SK-N-SH treated with all-trans-retinoic acid at 6 μM for 48 hours (cell line): ENCODE data around the gene AQP12A.

Experiments
- ATAC-seq: fragments of 200-7000 bp; cut with Tn5 transposase; 3 replicates; pipeline ENCODE4 v1.9.1; 2020; ENCODE audit warnings: mild to moderate bottlenecking, moderate library complexity
- ARNTL ChIP-seq: fragments of 450-650 bp; formaldehyde crosslinking; IDR thresholded peaks from 2 replicates; pipeline ENCODE4 v1.5.0; 2020; ENCODE audit warnings: low read depth, mild to moderate bottlenecking, moderate library complexity, borderline replicate concordance
- CREB5 ChIP-seq: fragments of 250-450 bp; sonication (Bioruptor Pico); IDR thresholded peaks from 2 replicates; pipeline ENCODE4 v1.5.1; 2020; ENCODE audit warnings: low read depth, mild to moderate bottlenecking, moderate library complexity
- CSDC2 ChIP-seq: fragments of 250-450 bp; sonication (Bioruptor Pico); IDR thresholded peaks from 2 replicates; pipeline ENCODE4 v1.5.0; 2020; ENCODE audit warnings: mild to moderate bottlenecking, moderate library complexity
- CSRNP3 ChIP-seq: fragments of 250-450 bp; sonication (Bioruptor Pico); IDR thresholded peaks from 2 replicates; pipeline ENCODE4 v1.5.1; 2021; ENCODE audit warnings: mild to moderate bottlenecking, moderate library complexity
- ESRRG ChIP-seq: fragments of 250-450 bp; sonication (Bioruptor Pico); IDR thresholded peaks from 2 replicates; pipeline ENCODE4 v1.6.1; 2021; ENCODE audit warnings: mild to moderate bottlenecking
- GLIS3 ChIP-seq: fragments of 250-450 bp; sonication (Bioruptor Pico); IDR thresholded peaks from 2 replicates; pipeline ENCODE4 v1.5.0; 2020; ENCODE audit warnings: mild to moderate bottlenecking, moderate library complexity
- POU6F1 ChIP-seq: fragments of 250-450 bp; sonication (Bioruptor Pico); IDR thresholded peaks from 2 replicates; pipeline ENCODE4 v1.8.0; 2021; ENCODE audit warnings: low read depth, mild to moderate bottlenecking, moderate library complexity, borderline replicate concordance
- PPARA ChIP-seq: fragments of 250-450 bp; sonication (Bioruptor Pico); IDR thresholded peaks from 2 replicates; pipeline ENCODE4 v1.5.0; 2020; ENCODE audit warnings: mild to moderate bottlenecking, borderline replicate concordance
- TSHZ2 ChIP-seq: fragments of 250-450 bp; sonication (Bioruptor Pico); IDR thresholded peaks from 2 replicates; pipeline ENCODE4 v1.5.0; 2020; ENCODE audit warnings: mild to moderate bottlenecking, moderate library complexity
- ZFP3 ChIP-seq: fragments of 250-450 bp; sonication (Bioruptor Pico); IDR thresholded peaks from 2 replicates; pipeline ENCODE4 v1.5.0; 2020; ENCODE audit warnings: mild to moderate bottlenecking, moderate library complexity
- ZNF70 ChIP-seq: fragments of 450-650 bp; formaldehyde crosslinking; IDR thresholded peaks from 2 replicates; pipeline ENCODE4 v1.5.0; 2020; ENCODE audit warnings: mild to moderate bottlenecking, moderate library complexity
- ZNF8 ChIP-seq: fragments of 450-650 bp; formaldehyde crosslinking; IDR thresholded peaks from 2 replicates; pipeline ENCODE4 v1.5.0; 2020; ENCODE audit warnings: mild to moderate bottlenecking, moderate library complexity

Gene AQP12A

GRCh38 chr2:240685771-240686371 is 5.8 kb upstream of the AQP12A start:
- TF ChIP-seq CSRNP3 (CRISPR knock-in tag) (no peak), GLIS3 (no peak), CSDC2 (CRISPR knock-in tag) (no peak), ESRRG (no peak), ZNF70 (no peak), ZFP3 (CRISPR knock-in tag) (no peak), POU6F1 (CRISPR knock-in tag) (no peak)

GRCh38 chr2:240686460-240686859 is 5.2 kb upstream of the AQP12A start:
- no peak for ATAC-seq
- TF ChIP-seq TSHZ2 (CRISPR knock-in tag) = no peak
- no peak for TF ChIP-seq CREB5 (CRISPR knock-in tag)
- TF ChIP-seq PPARA = no peak
- no peak for TF ChIP-seq CSRNP3 (CRISPR knock-in tag)
- no peak for TF ChIP-seq ARNTL (CRISPR knock-in tag)

More at GRCh38 chr2:240685771-240686371, 5.8 kb upstream of the AQP12A start:
- ATAC-seq = no peak

GRCh38 chr2:240687045-240687740 is 4.5 kb upstream of the AQP12A start:
- no peak for TF ChIP-seq ZNF8
- TF ChIP-seq ZNF70 = no peak
- no peak for TF ChIP-seq CSRNP3 (CRISPR knock-in tag)
- no peak for TF ChIP-seq ZFP3 (CRISPR knock-in tag)
- TF ChIP-seq TSHZ2 (CRISPR knock-in tag) = no peak
- no peak for TF ChIP-seq PPARA
- ATAC-seq = no peak
